Esophagus squamous epithelium (tissue), 5 donors: ENCODE data around the gene FAM20C. TPM values are rescaled to one million over a fixed set of nuclear protein-coding genes. Genes with fewer than 3 reads are reported as not detected.

Source experiments
- DNase-seq: peaks from one replicate; lab custom pipeline; 2025; lab: John Stamatoyannopoulos, UW
- H3K27ac ChIP-seq, 4 donors: fragments of 200-600 bp; sonication (generic); one replicate each; pipeline ENCODE4 v1.5.1; 2016 to 2019; ENCODE audit warnings: mild to moderate bottlenecking in 1 of 4
- H3K27me3 ChIP-seq, 4 donors: fragments of 200-600 bp; sonication (generic); 1 replicate in 3 of 4; 2 replicates in 1 of 4; pipeline versions ENCODE4 v1.5.1 to v1.6.0; 2017 to 2021; ENCODE audit warnings: antibody characterized with exemption in 1 of 4
- H3K36me3 ChIP-seq, 3 donors: fragments of 200-600 bp; sonication (generic); one replicate each; pipeline ENCODE4 v1.5.1; 2016 to 2019
- H3K4me1 ChIP-seq, 3 donors: fragments of 200-600 bp; sonication (generic); one replicate each; pipeline ENCODE4 v1.5.1; 2017 to 2019
- H3K4me3 ChIP-seq, 4 donors: fragments of 200-600 bp; sonication (generic); 1 replicate in 3 of 4; 2 replicates in 1 of 4; pipeline ENCODE4 v1.5.1; 2016 to 2019; ENCODE audit warnings: mild to moderate bottlenecking in 2 of 4, moderate library complexity in 1 of 4
- H3K9me3 ChIP-seq, 3 donors: fragments of 200-600 bp; sonication (generic); one replicate each; pipeline ENCODE4 v1.5.1; 2016 to 2019
- POLR2A ChIP-seq, 4 donors: fragments of 450-650 bp; IDR thresholded peaks; one replicate each; pipeline ENCODE4 v1.6.1; 2017; ENCODE audit warnings: antibody characterized with exemption in 4 of 4, mild to moderate bottlenecking in 4 of 4, moderate library complexity in 3 of 4
- WGBS, 2 donors: methylation state at CpG; one replicate each; pipeline ENCODE4 v1.1.5; 2018; 5-methylcytosine and 5-hydroxymethylcytosine counted together
- intact Hi-C: fragments of 100-400 bp; cut with DNase I; formaldehyde crosslinking; loops from one replicate; pipeline ENCODE4 v1.15.0; 2022
- total RNA-seq, 4 donors: library from RNA; depleted of rRNA; stranded (reverse); fragments of >200 nt; gene quantifications; one replicate each; pipeline ENCODE4 v1.1.0, GENCODE V29; 2016
- TF ChIP-seq, protein P1 (sequence below), 6 experiments: fragments of 450-650 bp in 4 of 6; fragments of 200-600 bp in 2 of 6; sonication (generic) in 2 of 6; IDR thresholded peaks; one replicate each; pipeline ENCODE4 v1.5.1; 2016 to 2019; ENCODE audit warnings: antibody characterized with exemption in 6 of 6, mild to moderate bottlenecking in 4 of 6, moderate library complexity in 4 of 6
- donor health status: DM: yes; HTN: yes; CAD: no.

FAM20C gene
- total RNA-seq, 4 donors from 2014 or later, result 8.5 to 16.0 (median 13.7) TPM

DNA sequence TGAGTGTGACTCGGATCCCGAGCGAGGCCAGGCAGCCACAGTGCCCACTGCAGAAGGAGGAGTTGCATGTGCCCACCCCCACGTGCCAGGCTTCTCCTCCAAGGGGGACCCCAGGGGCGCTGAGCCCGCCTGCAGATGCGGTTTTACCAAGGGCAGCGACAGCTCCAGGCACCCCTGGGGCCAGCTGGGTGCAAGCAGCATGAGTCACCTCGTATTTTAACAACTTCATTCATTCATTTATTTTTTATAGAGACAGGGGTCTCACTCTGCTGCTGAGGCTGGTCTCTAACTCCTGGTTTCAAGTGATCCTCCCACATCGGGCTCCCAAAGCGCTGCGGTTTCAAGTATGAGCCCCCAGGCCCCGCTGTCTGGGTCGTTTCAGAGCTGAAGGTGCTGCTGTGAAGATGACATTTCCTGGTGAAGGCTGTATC is 96.3 kb downstream of the FAM20C start:
- Histone ChIP-seq H3K9me3 (no peaks in the 10 kb centered on the region), H3K4me1 (peaks cover 9 to 18% (median 11%) of the 10 kb centered on the region in 3 donors), H3K27ac (no peak overlapping the region), H3K36me3 (no peaks in the 10 kb centered on the region), H3K4me3 (no peak overlapping the region), H3K27me3 (peaks cover 19 to 94% (median 29%) of the 10 kb centered on the region in 4 donors)
- no peak for DNase-seq
- intact Hi-C loops, result no loop called here
- no peak for TF ChIP-seq POLR2A (IDR thresholded peaks at IDR 0.05)
- TF ChIP-seq, protein P1, sequence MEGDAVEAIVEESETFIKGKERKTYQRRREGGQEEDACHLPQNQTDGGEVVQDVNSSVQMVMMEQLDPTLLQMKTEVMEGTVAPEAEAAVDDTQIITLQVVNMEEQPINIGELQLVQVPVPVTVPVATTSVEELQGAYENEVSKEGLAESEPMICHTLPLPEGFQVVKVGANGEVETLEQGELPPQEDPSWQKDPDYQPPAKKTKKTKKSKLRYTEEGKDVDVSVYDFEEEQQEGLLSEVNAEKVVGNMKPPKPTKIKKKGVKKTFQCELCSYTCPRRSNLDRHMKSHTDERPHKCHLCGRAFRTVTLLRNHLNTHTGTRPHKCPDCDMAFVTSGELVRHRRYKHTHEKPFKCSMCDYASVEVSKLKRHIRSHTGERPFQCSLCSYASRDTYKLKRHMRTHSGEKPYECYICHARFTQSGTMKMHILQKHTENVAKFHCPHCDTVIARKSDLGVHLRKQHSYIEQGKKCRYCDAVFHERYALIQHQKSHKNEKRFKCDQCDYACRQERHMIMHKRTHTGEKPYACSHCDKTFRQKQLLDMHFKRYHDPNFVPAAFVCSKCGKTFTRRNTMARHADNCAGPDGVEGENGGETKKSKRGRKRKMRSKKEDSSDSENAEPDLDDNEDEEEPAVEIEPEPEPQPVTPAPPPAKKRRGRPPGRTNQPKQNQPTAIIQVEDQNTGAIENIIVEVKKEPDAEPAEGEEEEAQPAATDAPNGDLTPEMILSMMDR (IDR thresholded peaks at IDR 0.05), result no peak
- 66 to 74% methylated on average over 13 of the region's 14 CpGs for WGBS, 2 donors

GRCh38 chr7:289209-289755 is 96.9 kb downstream of the FAM20C start:
- Histone ChIP-seq H3K4me1 (peaks cover 9 to 18% (median 11%) of the 10 kb centered on the region in 3 donors), H3K27me3 (peaks cover 19 to 96% (median 31%) of the 10 kb centered on the region in 4 donors), H3K36me3 (no peaks in the 10 kb centered on the region), H3K27ac (no peak overlapping the region), H3K4me3 (no peak overlapping the region), H3K9me3 (no peaks in the 10 kb centered on the region)
- TF ChIP-seq POLR2A (IDR thresholded peaks at IDR 0.05), result no peak
- TF ChIP-seq, protein P1 (IDR thresholded peaks at IDR 0.05), result no peak
- DNase-seq, result no peak
- WGBS, 2 donors, result 15 to 35% methylated on average over 5 to 11 of the region's 46 CpGs
- intact Hi-C loops, result no loop called here

DNA sequence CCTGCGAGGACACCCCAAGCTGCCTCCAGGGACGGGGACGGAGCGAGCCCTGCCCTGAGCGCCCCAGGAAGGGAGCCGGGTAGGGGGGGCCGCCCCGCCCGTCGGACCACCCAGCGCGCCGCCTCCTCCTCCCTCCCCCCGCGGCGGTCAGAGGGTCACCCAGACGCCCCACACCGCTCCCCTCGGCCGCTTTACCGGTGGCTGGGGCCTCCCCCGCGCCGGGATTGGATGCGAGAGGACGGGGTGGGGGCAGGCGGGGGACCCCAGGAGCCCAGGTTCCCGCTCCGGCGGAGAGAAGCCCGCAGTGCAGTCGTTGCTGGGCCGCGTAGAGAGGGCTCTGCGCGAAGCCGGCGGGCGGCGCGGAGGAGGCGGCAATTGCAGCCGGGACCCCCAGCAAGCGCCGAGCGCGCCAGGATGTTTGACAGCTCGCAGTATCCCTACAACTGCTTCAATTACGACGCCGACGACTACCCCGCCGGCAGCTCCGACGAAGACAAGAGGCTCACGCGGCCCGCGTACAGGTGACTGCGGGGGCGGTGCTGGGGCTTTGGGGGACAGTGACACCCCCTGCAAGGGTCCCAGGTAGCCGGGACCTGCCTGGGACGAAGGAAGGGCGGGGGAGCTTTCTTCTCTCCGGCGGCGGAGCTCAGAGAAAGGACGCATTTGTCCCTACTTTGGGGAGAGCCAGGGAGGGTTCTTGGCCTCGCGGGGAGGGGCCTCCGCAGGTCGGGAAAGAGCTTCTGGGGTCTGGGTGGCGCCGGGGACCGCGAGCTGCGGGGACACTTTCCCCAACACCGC is 97.6 kb downstream of the FAM20C start, which contains the start of gene FOXL3:
FOXL3 (plus strand) TSS at position 415 of the 798 bp plus-strand sequence; CDS start at position 415, 0 bp downstream.
- peaks cover 19 to 96% (median 31%) of the 10 kb centered on the region in 4 donors for H3K27me3 ChIP-seq
- peaks cover 9 to 18% (median 11%) of the 10 kb centered on the region in 3 donors for H3K4me1 ChIP-seq
- H3K9me3 ChIP-seq, result no peaks in the 10 kb centered on the region
- TF ChIP-seq POLR2A (IDR thresholded peaks at IDR 0.05), result no peak
- TF ChIP-seq, protein P1 (IDR thresholded peaks at IDR 0.05), result no peak
- DNase-seq, result no peak
- H3K36me3 ChIP-seq, result no peaks in the 10 kb centered on the region
- H3K4me3 ChIP-seq, result no peak within 1 kb of the TSS
- no peak within 1 kb of the TSS for H3K27ac ChIP-seq
- WGBS, 2 donors, result 20% methylated on average over 1 of the region's 79 CpGs; no CpG with 5 or more reads in 1 of the 2 donors
- intact Hi-C loops, result no loop called here

DNA sequence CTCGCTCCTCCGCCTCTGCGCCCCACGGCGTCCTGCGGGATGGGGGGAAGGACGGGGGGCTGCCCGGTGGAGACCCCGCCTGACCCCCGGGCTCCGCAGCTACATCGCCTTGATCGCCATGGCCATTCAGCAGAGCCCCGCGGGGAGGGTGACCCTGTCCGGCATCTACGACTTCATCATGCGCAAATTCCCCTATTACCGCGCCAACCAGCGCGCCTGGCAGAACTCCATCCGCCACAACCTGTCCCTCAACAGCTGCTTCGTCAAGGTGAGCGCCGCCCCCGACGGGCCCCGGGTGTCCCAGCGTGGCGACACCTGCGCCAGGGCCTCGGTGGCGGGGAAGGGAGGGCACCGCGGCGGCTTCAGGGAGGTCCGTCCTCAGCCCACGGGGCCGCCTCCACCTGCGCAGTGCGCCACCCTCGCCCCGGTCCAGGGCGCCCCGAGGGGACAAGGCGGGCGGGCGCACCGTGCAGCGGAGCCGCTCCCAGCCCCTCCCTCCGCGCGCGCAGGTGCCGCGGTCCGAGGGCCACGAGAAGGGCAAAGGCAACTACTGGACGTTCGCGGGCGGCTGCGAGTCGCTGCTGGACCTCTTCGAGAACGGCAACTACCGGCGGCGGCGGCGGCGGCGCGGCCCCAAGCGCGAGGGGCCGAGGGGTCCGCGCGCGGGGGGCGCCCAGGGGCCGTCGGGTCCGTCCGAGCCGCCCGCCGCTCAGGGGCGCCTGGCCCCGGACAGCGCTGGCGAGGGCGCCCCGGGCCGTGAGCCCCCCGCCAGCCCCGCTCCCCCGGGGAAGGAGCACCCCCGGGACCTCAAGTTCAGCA is 98.4 kb downstream of the FAM20C start:
- 22% methylated on average over 10 of the region's 102 CpGs; no CpG with 5 or more reads in 1 of the 2 donors for WGBS, 2 donors
- peaks cover 9 to 21% (median 11%) of the 10 kb centered on the region in 3 donors for H3K4me1 ChIP-seq
- H3K4me3 ChIP-seq, result no peak overlapping the region
- H3K27me3 ChIP-seq, result peaks cover 19 to 96% (median 31%) of the 10 kb centered on the region in 4 donors
- intact Hi-C loops, result no loop called here
- no peaks in the 10 kb centered on the region for H3K9me3 ChIP-seq
- no peak for TF ChIP-seq POLR2A (IDR thresholded peaks at IDR 0.05)
- TF ChIP-seq, protein P1 (IDR thresholded peaks at IDR 0.05), result no peak
- no peaks in the 10 kb centered on the region for H3K36me3 ChIP-seq
- H3K27ac ChIP-seq, result no peak overlapping the region
- no peak for DNase-seq
